Uterus (tissue), 4 donors: Measurements from ENCODE around the gene PARD3. TPM values are rescaled to one million over a fixed set of nuclear protein-coding genes. Genes with fewer than 3 reads are reported as not detected.

Experiments
- DNase-seq, 2 donors: peaks; one replicate each; pipeline ENCODE4 v3.0.0-alpha.2; 2019 to 2020
- H3K27ac ChIP-seq, 2 donors: fragments of 200-600 bp; sonication (generic); 1 replicate in 1 of 2; 2 replicates in 1 of 2; pipeline ENCODE4 v1.5.1; 2016 to 2018
- H3K27me3 ChIP-seq, 2 donors: fragments of 200-600 bp; sonication (generic); one replicate each; pipeline ENCODE4 v1.5.1; 2018 to 2019; ENCODE audit warnings: control low read depth in 1 of 2
- H3K36me3 ChIP-seq, 2 donors: fragments of 200-600 bp; sonication (generic); one replicate each; pipeline ENCODE4 v1.5.1; 2019; ENCODE audit warnings: control low read depth in 1 of 2
- H3K4me1 ChIP-seq, 2 donors: fragments of 200-600 bp; sonication (generic); one replicate each; pipeline ENCODE4 v1.5.1; 2018 to 2019; ENCODE audit warnings: control low read depth in 1 of 2
- H3K4me3 ChIP-seq, 2 donors: fragments of 200-600 bp; sonication (generic); 1 replicate in 1 of 2; 2 replicates in 1 of 2; pipeline ENCODE4 v1.5.1; 2018 to 2019; ENCODE audit warnings: mild to moderate bottlenecking in 1 of 2
- H3K9me3 ChIP-seq, 2 donors: fragments of 200-600 bp; sonication (generic); one replicate each; pipeline ENCODE4 v1.5.1; 2019; ENCODE audit warnings: control low read depth in 1 of 2
- POLR2A ChIP-seq, 2 donors: fragments of 450-650 bp; IDR thresholded peaks; one replicate each; pipeline ENCODE4 v1.6.1; 2016; ENCODE audit warnings: antibody characterized with exemption in 2 of 2, mild to moderate bottlenecking in 1 of 2, moderate library complexity in 1 of 2
- intact Hi-C: fragments of 100-400 bp; cut with DNase I; formaldehyde crosslinking; loops from one replicate; pipeline ENCODE4 v1.15.1; 2023; ENCODE audit warnings: low total_unique reads
- total RNA-seq, 4 donors: library from RNA; depleted of rRNA in 3 of 4; stranded (reverse); fragments of >200 nt in 3 of 4; gene quantifications; one replicate each; pipeline versions ENCODE4 v1.1.0 to v1.2.4, GENCODE V29; 2014 to 2023
- TF ChIP-seq, protein P1 (sequence below), 4 experiments: fragments of 200-600 bp in 2 of 4; fragments of 450-650 bp in 2 of 4; sonication (generic) in 2 of 4; IDR thresholded peaks; one replicate each; pipeline ENCODE4 v1.5.1; 2016 to 2019; ENCODE audit warnings: antibody characterized with exemption in 4 of 4, mild to moderate bottlenecking in 2 of 4, moderate library complexity in 1 of 4
- donor health status: DM: yes; HTN: yes; CAD: no.

Gene PARD3
- total RNA-seq, 4 donors from 2014 or later = 42.1 to 96.1 (median 51.5) TPM

- Histone ChIP-seq H3K27ac (no peak overlapping the region), H3K9me3 (no peaks in the 10 kb centered on the region), H3K27me3 (no peaks in the 10 kb centered on the region), H3K4me1 (no peaks in the 10 kb centered on the region), H3K4me3 (no peak overlapping the region), H3K36me3 (no peaks in the 10 kb centered on the region)
- no peak for DNase-seq
- intact Hi-C loops = no loop called here
- no peak for TF ChIP-seq POLR2A (IDR thresholded peaks at IDR 0.05)
- TF ChIP-seq, protein P1, sequence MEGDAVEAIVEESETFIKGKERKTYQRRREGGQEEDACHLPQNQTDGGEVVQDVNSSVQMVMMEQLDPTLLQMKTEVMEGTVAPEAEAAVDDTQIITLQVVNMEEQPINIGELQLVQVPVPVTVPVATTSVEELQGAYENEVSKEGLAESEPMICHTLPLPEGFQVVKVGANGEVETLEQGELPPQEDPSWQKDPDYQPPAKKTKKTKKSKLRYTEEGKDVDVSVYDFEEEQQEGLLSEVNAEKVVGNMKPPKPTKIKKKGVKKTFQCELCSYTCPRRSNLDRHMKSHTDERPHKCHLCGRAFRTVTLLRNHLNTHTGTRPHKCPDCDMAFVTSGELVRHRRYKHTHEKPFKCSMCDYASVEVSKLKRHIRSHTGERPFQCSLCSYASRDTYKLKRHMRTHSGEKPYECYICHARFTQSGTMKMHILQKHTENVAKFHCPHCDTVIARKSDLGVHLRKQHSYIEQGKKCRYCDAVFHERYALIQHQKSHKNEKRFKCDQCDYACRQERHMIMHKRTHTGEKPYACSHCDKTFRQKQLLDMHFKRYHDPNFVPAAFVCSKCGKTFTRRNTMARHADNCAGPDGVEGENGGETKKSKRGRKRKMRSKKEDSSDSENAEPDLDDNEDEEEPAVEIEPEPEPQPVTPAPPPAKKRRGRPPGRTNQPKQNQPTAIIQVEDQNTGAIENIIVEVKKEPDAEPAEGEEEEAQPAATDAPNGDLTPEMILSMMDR (IDR thresholded peaks at IDR 0.05) = no peak
Measured at GRCh38 chr10:34384372-34384771, 430.7 kb downstream of the PARD3 start.

DNA sequence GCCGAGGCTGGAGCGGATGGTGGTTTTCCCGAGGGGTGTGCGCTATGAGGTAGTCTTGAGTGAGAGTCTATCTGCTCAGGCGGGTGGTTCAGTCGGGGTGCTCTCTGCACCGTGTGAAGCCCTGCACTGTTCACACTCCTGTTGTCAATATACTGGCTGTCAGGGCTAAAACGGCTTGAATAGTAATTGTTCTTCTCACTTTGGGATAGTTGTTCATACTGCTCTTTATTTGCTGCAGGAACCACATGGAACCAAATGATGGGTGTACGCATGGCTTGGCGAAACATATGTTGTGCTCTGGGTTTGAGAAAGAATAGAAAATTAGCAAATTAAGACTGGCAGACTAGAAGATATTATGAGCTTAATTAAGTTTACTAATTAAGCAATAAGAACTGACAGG is 432.5 kb downstream of the PARD3 start:
- TF ChIP-seq POLR2A (IDR thresholded peaks at IDR 0.05) = no peak
- TF ChIP-seq, protein P1 (IDR thresholded peaks at IDR 0.05) = no peak
- Histone ChIP-seq H3K4me1 (no peaks in the 10 kb centered on the region), H3K4me3 (no peak overlapping the region), H3K27ac (no peak overlapping the region), H3K36me3 (no peaks in the 10 kb centered on the region), H3K27me3 (no peaks in the 10 kb centered on the region), H3K9me3 (no peaks in the 10 kb centered on the region)
- no peak for DNase-seq
- intact Hi-C loops = no loop called here

GRCh38 chr10:34380856-34381255 is 434.2 kb downstream of the PARD3 start:
- DNase-seq = no peak
- no peak overlapping the region for H3K4me3 ChIP-seq
- TF ChIP-seq POLR2A (IDR thresholded peaks at IDR 0.05) = no peak
- TF ChIP-seq, protein P1 (IDR thresholded peaks at IDR 0.05) = no peak
- intact Hi-C loops = no loop called here
- no peak overlapping the region for H3K27ac ChIP-seq
- no peaks in the 10 kb centered on the region for H3K9me3 ChIP-seq
- H3K27me3 ChIP-seq = no peaks in the 10 kb centered on the region
- H3K36me3 ChIP-seq = no peaks in the 10 kb centered on the region
- H3K4me1 ChIP-seq = no peaks in the 10 kb centered on the region

DNA sequence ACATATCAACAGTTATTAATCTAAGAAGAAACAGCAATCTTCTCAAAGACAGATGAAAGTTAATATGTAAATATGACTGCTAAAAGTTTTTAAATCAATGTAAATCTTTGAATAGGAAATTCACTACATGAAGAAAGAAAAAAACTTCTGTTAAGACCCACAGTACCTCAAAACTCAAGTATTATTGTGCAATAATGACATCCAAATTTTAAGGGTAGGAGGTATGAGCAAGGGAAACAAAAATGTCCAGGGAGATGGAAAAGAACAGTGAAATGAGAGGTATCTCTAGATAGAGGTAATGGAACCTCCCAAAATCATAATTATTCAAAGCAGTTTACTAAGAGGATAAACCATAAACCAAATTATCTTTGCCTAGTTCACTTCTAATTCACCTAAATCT is 436.8 kb downstream of the PARD3 start:
- no peak for TF ChIP-seq POLR2A (IDR thresholded peaks at IDR 0.05)
- Histone ChIP-seq H3K36me3 (no peaks in the 10 kb centered on the region), H3K4me1 (no peaks in the 10 kb centered on the region), H3K27ac (no peak overlapping the region), H3K27me3 (no peaks in the 10 kb centered on the region), H3K9me3 (no peaks in the 10 kb centered on the region), H3K4me3 (no peak overlapping the region)
- DNase-seq = no peak
- intact Hi-C loops = no loop called here

DNA sequence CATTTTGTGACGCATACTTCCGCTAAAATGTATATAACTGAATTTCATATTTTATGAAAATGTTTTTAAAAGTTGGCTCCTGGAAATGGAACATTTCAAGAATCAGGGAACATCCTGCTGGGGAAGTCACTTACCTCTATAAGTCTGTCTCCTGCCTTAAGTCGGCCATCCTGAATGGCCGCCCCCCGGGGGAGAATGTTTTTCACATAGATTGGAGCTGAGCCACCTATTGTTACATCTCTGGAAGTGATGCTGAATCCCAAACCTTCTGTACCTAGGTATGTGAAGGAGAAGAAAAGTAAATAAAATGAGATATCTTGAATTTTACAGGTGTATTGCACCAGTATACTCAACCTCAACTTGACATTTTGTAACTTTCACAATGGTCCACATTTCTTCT is 437.3 kb downstream of the PARD3 start:
- H3K27ac ChIP-seq = no peak overlapping the region
- DNase-seq = no peak
- H3K4me1 ChIP-seq = no peaks in the 10 kb centered on the region
- intact Hi-C loops = no loop called here
- no peak for TF ChIP-seq POLR2A (IDR thresholded peaks at IDR 0.05)
- TF ChIP-seq, protein P1 (IDR thresholded peaks at IDR 0.05) = no peak
- H3K9me3 ChIP-seq = no peaks in the 10 kb centered on the region
- no peaks in the 10 kb centered on the region for H3K36me3 ChIP-seq
- no peak overlapping the region for H3K4me3 ChIP-seq
- H3K27me3 ChIP-seq = no peaks in the 10 kb centered on the region
